ENCODE results near the gene DHX36.

The DHX36 gene

DNA sequence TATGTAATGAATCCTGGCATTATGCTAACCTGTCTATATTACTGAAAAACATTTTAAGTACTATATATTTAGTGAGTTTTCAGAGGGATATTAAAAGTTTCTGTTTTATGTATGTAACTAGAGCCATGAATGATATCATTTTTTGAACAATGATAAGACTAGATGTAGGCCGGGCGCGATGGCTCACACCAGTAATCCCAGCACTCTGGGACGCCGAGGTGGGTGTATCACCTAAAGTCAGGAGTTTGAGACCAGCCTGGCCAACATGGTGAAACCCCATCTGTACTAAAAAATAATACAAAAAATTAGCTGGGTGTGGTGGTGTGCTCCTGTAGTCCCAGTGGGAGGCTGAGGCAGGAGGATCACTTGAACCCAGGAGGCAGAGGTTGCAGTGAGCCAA, 34.1 kb downstream of the DHX36 start:
- DNase-seq (ENCODE audit: low spot score) = no peak

GRCh38 chr3:154285221-154285620, 39.1 kb downstream of the DHX36 start:
- no peak for DNase-seq (ENCODE audit: low spot score)

DNA sequence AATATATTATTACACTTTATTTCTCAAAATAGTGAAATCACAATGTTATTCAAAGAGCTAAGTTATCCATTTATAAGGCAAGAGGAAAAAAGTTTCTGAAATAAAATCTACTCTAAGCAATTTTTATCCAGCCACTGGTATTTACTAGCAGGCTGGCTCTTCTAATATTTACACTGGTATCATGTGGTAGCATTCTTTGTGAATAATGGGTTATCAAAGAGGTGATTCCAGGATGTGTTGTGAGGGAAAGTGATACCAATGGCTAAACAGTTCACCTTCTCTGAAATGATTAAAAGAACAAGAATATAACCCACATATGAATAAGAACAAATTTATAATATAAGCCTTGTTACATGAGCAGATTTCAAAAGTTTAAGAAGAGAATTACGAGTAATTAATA, 44.1 kb downstream of the DHX36 start:
- no peak for DNase-seq (ENCODE audit: low spot score)

DNA sequence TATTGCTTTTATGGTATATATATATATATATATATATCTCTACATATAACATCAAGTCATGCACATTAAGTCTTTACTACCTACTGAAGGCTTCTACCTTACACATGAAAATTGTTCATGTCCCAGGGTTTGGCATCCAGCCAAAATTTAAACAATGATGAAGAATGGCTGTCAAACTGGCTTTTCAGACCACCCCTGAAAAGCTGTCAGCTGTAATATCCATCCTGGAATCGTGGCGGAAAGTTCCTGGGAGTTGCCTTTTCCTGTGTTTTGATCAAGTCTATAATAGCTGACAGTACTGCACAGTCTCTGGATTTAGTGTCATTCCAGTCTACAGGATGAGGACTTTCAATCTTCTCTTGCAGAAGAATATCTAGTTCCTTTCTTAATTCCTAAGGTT, 48.3 kb downstream of the DHX36 start:
- DNase-seq (ENCODE audit: low spot score) = no peak

GRCh38 chr3:154275292-154275691, 49.0 kb downstream of the DHX36 start:
- DNase-seq (ENCODE audit: low spot score) = no peak

- DNase-seq (ENCODE audit: low spot score) = no peak
Measured at GRCh38 chr3:154274348-154274747, 49.9 kb downstream of the DHX36 start.

GRCh38 chr3:154273381-154273780, 50.9 kb downstream of the DHX36 start:
- no peak for DNase-seq (ENCODE audit: low spot score)

- no peak for DNase-seq (ENCODE audit: low spot score)
Measured at GRCh38 chr3:154254527-154254926, 69.8 kb downstream of the DHX36 start.

- peak; percentile 54 for DNase-seq (ENCODE audit: low spot score)
Measured at GRCh38 chr3:154252759-154253638, 71.3 kb downstream of the DHX36 start.

GRCh38 chr3:154251610-154252009, 72.7 kb downstream of the DHX36 start:
- DNase-seq (ENCODE audit: low spot score) = no peak

DNA sequence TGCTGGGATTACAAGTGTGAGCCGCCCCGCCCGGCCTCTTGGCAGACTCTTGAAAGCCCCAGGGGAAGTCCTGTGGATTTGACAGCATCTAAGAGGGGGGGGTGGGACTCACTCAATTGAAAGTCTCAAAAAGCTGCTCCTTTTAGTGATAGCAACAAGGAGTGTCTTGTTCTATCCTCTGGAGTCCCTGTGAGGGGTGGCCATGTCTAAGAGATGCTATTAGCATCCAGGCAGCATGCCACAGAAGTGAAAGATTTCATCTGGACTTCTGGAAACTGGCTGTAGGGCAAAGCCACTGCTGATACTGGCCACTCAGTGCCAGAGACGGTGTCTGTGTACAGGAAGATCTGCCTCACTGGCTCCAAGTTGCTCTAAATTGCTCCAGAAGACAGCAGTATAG, 74.0 kb downstream of the DHX36 start:
- DNase-seq (ENCODE audit: low spot score) = no peak

DNA sequence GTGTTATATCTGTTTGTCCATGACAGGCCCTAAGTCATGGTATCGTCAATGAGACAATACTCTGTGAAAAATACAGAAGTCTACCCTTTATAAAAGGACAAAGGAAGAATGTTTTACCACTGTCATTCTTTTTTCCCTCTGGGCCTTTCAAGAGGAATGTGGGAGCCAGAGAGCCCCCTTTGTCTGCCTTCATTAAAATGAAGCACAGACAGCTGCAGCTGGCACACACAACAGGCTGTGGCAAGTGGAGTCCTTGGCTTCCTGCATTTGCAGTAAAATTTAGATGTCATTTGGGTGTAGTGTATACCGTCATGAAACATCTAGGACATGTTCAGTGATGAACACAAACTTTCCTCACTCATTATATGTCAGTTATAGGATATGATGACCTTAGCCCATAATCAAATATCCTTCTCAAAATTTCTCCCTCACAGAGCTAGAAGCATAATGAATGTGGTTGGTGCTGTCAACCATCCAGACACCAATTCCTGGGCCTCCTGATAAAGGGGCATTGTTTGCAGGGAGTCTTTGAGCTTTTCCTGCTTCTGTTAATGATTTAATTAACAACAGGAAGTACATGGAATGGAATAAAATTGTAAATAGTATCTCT, 76.4 kb downstream of the DHX36 start:
- no peak for DNase-seq (ENCODE audit: low spot score)

DNA sequence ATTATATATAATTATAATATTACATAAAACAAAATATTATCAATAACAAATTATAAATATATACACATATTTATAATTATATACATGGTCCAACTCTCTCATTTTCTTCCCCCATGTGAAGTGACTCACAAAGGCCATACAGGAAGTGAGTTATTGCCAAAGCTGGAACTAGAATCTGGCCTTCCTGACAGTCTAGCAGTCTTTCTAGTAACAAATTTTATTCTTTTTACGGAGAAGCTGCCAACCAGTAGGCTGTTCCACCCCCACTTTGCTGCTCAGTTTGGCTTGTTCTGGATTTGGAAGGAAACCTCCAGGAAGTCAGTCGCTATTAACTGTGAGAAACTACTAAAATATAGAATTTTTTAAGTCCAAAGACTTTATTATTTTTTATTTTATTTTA, 79.6 kb downstream of the DHX36 start:
- no peak for DNase-seq (ENCODE audit: low spot score)

GRCh38 chr3:154243353-154243752, 80.9 kb downstream of the DHX36 start:
- no peak for DNase-seq (ENCODE audit: low spot score)

- DNase-seq (ENCODE audit: low spot score) = no peak
Measured at GRCh38 chr3:154242766-154243165, 81.5 kb downstream of the DHX36 start.

DNA sequence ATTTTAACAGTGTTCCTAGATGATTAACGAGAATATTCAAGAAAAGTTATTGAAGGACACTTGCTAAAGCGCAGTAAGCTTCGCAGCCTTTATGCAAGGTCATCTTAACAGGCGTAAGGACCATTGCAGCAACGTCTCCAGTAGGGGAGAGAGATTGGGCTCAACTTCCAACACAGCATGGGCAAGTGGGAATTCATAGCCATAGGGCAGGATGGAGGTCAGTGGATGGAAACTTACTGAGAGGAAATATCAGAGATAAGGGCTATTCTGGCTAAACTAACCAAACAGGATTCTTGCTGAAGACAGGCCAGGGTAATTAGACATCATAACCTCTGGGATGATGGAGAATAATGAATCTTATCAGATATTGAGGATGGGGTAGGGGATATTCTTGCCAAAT, 82.8 kb downstream of the DHX36 start:
- no peak for DNase-seq (ENCODE audit: low spot score)

DNA sequence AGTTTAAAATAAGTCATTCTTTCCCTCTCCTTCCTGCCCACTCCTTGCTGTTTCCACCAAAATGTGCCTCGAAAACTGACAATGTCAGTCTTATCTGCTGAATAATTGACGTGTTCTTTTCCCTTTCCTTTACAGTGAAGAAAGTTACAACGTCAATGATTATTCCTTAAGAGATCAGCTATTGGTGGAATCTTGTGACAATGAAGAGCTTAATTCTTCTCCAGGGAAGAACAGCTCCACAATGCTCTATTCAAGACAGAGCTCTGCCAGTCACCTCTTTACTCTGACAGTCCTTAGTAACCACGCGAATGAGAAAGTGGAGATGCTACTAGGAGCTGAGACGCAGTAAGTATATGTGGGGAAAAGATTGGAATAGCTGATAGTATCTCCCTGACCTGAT, 84.1 kb downstream of the DHX36 start:
- no peak for DNase-seq (ENCODE audit: low spot score)

- no peak for DNase-seq (ENCODE audit: low spot score)
Measured at GRCh38 chr3:154236331-154236730, 88.0 kb downstream of the DHX36 start.

- no peak for DNase-seq (ENCODE audit: low spot score)
Measured at GRCh38 chr3:154235330-154235729, 89.0 kb downstream of the DHX36 start.

GRCh38 chr3:154229217-154229590, 95.1 kb downstream of the DHX36 start:
- DNase-seq (ENCODE audit: low spot score) = no peak

DNA sequence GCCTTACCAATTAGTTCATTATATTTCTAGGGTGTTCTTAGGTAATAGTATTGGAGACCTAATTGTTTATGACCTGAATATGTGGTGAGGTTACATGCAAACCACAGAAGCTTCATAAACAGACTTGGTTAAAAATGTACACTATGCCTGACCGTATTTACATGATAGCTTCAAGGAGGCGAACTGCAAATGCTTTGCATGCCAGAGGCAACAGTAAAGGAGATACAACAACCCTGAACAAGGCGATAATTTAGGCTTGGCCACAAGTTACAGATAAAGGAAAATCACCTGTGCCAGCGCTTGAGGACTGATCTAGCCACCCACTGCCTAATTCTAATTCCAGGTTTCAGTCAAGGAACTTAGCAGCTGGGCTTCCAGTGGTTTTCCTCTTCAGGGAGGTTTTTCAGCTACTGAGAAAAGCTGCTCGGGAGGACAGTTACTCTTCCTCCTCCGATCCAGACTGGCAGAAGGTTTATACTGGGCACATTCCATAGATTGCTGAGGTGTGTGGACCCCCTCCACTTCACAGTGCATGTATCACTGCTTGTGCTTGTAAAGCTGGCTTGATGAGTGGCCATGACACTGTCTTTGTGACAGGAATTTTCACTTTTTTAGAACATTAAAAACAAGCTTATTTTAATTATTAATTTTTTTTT, 95.6 kb downstream of the DHX36 start:
- DNase-seq (ENCODE audit: low spot score) = no peak

GRCh38 chr3:154227531-154227930, 96.8 kb downstream of the DHX36 start:
- no peak for DNase-seq (ENCODE audit: low spot score)

- no peak for DNase-seq (ENCODE audit: low spot score)
Measured at GRCh38 chr3:154225536-154225935, 98.8 kb downstream of the DHX36 start.

Data from CD4-positive, alpha-beta T cell treated with Interleukin-6 at 100 ng/mL for 8 hours (primary cell).